ENCODE results near the gene CFAP92. TPM values are rescaled to one million over a fixed set of nuclear protein-coding genes. Genes with fewer than 3 reads are reported as not detected.

The CFAP92 gene
- total RNA-seq, 1 experiment from 2014 or later: 0.18 TPM

DNA sequence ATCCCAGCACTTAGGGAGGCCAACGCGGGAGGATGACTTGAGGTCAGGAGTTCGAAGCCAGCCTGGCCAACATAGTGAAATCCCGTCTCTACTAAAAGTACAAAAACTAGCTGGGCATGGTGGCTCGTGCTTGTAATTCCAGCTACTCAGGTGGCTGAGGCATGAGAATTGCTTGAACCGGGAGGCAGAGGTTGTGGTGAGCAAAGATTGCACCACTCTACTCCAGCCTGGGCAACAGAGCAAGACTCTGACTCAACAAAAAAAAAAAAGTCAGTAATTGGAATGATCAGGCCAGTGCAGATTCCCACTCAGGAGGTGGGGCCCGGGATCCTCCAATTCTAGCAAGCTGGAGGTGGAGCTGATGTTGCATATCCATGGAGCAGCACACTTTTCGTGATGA lies 5.6 kb downstream of the CFAP92 start:
- BruUV-seq (replicated peaks): no TSS peak
- in situ Hi-C loops (cut with HindIII; ENCODE audit: low pct_unique_long_range_greater_than_20kb, low sequenced_read_pairs) (no loop called here), intact Hi-C loops (cut with micrococcal nuclease; ENCODE audit: unreplicated experiment) (no loop called here)

DNA sequence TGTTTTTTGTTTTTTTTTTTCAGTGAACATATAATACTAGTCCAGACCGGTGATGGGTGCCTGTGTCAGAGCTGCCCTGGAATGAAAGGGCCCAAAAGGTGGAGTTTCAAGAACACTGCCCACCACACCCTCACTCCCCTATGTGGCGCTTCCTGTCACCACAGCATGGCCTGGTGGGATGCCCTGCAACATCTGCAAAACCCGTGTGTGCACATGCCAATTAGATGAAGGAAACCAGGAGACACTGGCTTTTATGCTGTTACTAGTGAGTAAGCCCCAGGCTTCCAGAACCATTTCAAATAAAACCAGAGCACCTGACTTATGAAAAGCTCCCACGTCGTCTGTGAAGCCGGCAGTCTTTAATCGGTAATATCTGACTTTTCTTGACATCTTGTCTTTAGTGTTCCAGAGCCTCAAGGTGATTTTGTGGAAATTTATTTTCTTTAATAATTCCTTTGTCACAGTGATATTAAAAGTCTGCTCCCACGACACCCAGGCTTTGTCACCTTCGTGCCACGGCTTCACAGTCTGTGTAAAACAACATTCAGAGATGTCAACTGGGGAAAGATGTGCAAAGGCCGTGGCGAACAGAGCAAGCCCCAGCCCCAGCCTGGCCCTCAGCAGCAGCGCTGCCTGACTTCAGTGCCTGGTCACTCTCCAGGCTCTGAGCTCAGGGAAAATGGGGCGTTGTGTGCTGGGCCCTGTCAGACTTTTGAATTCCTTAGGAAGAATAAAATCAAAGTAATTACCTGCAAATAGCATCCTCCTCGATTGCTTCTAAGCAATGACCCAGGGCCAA lies 6.4 kb downstream of the CFAP92 start:
- Histone ChIP-seq H3K27ac (ENCODE audit: low read length) (no peak overlapping the region), H3K9me3 (ENCODE audit: control insufficient read depth, insufficient read depth, low read depth, low read length) (no peaks in the 10 kb centered on the region), H3K4me3 (ENCODE audit: low read depth in 2 of 2, low read length in 2 of 2) (no peak overlapping the region), H3K4me1 (ENCODE audit: control insufficient read depth, insufficient read depth, low read length) (no peaks in the 10 kb centered on the region), H3K27me3 (ENCODE audit: control insufficient read depth, insufficient read depth, low read length) (no peaks in the 10 kb centered on the region), H3K36me3 (ENCODE audit: control insufficient read depth, insufficient read depth, low read length) (no peaks in the 10 kb centered on the region)
- ChIA-PET CTCF (no interaction called here), POLR2A (no interaction called here)
- DNase-seq (ENCODE audit: low read depth, low spot score) (no peak), ATAC-seq (no peak)
- BruUV-seq (replicated peaks): no TSS peak
- intact Hi-C loops (cut with micrococcal nuclease; ENCODE audit: unreplicated experiment): no loop called here
- in situ Hi-C loops (cut with HindIII; ENCODE audit: low pct_unique_long_range_greater_than_20kb, low sequenced_read_pairs): no loop called here
- TF ChIP-seq, protein P1, sequence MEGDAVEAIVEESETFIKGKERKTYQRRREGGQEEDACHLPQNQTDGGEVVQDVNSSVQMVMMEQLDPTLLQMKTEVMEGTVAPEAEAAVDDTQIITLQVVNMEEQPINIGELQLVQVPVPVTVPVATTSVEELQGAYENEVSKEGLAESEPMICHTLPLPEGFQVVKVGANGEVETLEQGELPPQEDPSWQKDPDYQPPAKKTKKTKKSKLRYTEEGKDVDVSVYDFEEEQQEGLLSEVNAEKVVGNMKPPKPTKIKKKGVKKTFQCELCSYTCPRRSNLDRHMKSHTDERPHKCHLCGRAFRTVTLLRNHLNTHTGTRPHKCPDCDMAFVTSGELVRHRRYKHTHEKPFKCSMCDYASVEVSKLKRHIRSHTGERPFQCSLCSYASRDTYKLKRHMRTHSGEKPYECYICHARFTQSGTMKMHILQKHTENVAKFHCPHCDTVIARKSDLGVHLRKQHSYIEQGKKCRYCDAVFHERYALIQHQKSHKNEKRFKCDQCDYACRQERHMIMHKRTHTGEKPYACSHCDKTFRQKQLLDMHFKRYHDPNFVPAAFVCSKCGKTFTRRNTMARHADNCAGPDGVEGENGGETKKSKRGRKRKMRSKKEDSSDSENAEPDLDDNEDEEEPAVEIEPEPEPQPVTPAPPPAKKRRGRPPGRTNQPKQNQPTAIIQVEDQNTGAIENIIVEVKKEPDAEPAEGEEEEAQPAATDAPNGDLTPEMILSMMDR (IDR thresholded peaks at IDR 0.05): no peak
- TF ChIP-seq TCF7L2 (IDR thresholded peaks at IDR 0.05; ENCODE audit: low read depth, low read length) (no peak), REST (IDR thresholded peaks at IDR 0.05; ENCODE audit: insufficient read depth in 1 of 2, low read depth in 2 of 2, low read length in 1 of 2) (no peak), POLR2AphosphoS5 (IDR thresholded peaks at IDR 0.05; ENCODE audit: low read depth, low read length) (no peak), SIN3A (IDR thresholded peaks at IDR 0.05; ENCODE audit: borderline replicate concordance, insufficient read depth, low read depth, low read length) (no peak)

More for the DNA sequence above, 5.6 kb downstream of the CFAP92 start:
- ATAC-seq (no peak), DNase-seq (ENCODE audit: low read depth, low spot score) (no peak)
- Histone ChIP-seq H3K9me3 (ENCODE audit: control insufficient read depth, insufficient read depth, low read depth, low read length) (no peaks in the 10 kb centered on the region), H3K4me1 (ENCODE audit: control insufficient read depth, insufficient read depth, low read length) (no peaks in the 10 kb centered on the region), H3K27ac (ENCODE audit: low read length) (no peak overlapping the region), H3K36me3 (ENCODE audit: control insufficient read depth, insufficient read depth, low read length) (no peaks in the 10 kb centered on the region), H3K4me3 (ENCODE audit: low read depth in 2 of 2, low read length in 2 of 2) (no peak overlapping the region), H3K27me3 (ENCODE audit: control insufficient read depth, insufficient read depth, low read length) (no peaks in the 10 kb centered on the region)
- POLR2A ChIA-PET: no interaction called here
- TF ChIP-seq POLR2AphosphoS5 (IDR thresholded peaks at IDR 0.05; ENCODE audit: low read depth, low read length) (no peak), TCF7L2 (IDR thresholded peaks at IDR 0.05; ENCODE audit: low read depth, low read length) (no peak), REST (IDR thresholded peaks at IDR 0.05; ENCODE audit: insufficient read depth in 1 of 2, low read depth in 2 of 2, low read length in 1 of 2) (no peak), SIN3A (IDR thresholded peaks at IDR 0.05; ENCODE audit: borderline replicate concordance, insufficient read depth, low read depth, low read length) (no peak)
- TF ChIP-seq, protein P1 (IDR thresholded peaks at IDR 0.05): no peak
- CTCF ChIA-PET: interaction anchor here (1.7 kb wide), 1 partner anchor 18 kb away, joined by 4 read pairs; no protein-coding TSS in a partner anchor

All from Panc1 (cell line).